ENCODE data around the gene PKD2L2.

- no peak for TF ChIP-seq POLR2A (IDR thresholded peaks at IDR 0.05; ENCODE audit: low read length)
- TF ChIP-seq GATA1 (IDR thresholded peaks at IDR 0.05; ENCODE audit: low read depth, low read length), result no peak
Measured at GRCh38 chr5:137921931-137922330, 32.7 kb downstream of the PKD2L2 start.
